DMS153 treated with DMSO at 0.1 percent for 48 hours (cell line): ENCODE measurements around the gene KIF1A.
"Not testable (repeated sequence)": the region's sequence is repeated elsewhere in the genome, so short reads cannot be mapped to it uniquely, and the experiment has no call there.

Source experiments
- DNase-seq: peaks from one replicate; lab custom pipeline; 2025; ENCODE audit not compliant: unreplicated experiment; lab: John Stamatoyannopoulos, UW

Gene KIF1A

GRCh38 chr2:240787521-240788472 is 32.2 kb downstream of the KIF1A start:
- no peak for DNase-seq

DNA sequence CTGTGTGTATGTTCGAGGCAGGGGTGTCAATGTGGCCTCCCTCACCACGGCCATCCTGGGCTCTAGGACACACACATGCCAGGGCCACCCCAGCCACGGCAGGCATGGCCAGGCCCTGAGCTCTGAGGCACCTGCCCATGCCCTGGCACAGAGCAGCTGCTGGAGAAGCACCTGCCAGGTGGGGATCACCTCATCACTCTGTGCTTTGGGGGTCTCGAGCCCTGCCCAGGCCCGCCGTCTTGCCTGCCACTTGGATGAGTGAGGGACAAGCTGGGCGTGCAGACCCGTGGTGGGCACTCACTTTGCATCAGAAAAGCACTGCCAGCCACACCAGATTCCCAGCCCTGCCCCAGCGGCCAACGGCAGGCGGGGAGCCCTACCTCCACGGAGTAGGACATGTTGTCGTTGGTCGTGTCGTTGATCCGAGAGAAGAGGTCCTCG is 33.1 kb downstream of the KIF1A start:
- no peak for DNase-seq

DNA sequence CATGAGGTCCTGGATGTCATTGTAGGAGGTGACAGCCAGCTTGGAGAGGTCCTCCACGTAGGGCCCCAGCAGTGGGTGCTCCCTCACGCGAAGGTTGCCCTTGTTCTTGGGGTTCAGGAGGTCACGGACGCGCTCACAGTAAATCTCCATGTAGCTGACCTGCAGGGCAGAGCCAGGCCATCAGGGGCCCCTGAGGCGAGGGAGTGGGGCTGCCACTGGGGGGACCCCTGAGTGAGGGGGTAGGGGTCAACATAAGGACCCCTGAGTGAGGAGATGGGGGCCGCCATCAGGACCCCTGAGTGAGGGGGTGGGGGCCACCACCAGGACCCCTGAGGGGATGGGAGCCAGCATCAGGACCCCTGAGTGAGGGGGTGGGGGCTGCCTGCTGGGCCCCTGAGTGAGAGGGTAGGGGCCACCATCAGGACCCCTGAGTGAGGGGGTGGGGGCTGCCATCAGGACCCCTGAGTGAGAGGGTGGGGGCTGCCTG is 33.6 kb downstream of the KIF1A start:
- no peak for DNase-seq

GRCh38 chr2:240785424-240786335 is 34.3 kb downstream of the KIF1A start:
- DNase-seq, result no peak

DNA sequence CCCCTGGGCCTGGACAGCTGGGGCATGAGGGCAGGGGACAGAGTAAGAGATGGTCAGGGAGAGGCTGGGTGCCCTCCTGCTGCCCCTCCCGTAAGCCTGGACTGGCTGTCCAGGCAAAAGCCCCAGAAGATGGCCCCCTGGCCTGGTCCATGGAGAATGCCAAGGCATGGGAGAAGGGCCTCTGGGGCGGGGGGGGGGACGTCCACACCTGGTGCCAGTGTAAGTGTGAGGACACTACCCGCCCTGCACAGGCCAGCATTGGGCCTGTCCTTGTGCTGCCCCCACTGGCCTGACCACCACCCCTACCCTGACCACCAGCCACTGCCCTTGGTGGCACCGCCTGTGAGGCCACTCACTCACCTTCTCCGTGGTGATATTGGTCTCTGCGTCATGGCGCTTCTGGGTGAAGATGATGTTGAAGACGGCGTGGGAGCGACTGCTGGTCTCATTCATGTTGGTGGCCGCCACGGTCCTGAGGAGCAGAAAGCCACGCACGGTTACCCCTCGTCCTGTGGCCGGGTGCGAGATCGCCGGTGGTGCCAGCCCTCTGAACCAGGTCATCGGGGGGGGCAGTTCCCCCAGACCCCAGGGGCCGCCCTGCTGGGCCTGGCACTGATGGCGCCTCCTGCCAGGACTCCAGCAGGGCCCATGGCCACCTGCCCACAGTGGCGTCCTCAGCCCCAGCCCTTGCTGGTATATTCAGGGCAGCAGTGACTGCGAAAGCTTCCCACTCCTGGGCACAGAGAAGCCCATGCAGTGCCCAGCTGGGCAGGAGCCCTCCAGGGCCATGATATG is 35.2 kb downstream of the KIF1A start:
- no peak for DNase-seq

DNA sequence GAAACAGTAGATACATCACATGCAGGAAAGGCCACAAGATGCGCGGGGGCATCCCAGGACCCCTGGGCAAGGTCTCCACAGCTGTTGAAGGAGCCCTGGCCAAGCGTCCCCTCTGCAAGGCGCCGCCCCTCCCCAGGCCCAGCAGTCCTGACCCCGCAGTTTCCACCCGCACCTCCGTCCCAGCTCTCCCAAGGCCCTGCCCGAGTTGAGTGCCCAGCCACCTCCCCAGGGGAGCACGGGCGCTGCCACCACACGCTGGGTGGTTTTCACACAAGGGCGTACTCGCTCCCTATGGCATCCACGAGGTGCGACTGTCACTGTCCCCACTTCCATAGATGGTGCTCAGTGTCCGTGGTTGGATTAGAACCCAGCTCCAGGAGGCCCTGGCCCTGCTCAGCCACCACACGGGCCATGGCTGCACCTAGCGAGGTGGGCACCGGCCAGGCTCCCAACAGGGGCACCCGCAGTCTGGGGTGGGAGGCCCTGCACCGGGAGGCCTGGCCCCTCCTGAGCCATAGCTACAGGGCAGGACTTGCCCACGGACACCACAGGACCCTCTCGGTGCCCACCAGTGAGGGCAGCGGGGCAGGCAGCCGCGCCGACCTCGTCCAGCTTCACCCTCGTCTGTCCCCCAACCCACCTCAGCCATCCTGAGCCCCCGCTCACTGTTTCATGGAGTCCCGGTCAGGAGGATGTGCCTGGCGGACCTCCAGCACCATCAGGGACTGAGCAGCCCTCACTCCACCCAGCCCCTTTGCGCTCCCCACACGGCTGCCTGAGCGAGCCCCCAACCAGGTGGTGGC is 36.0 kb downstream of the KIF1A start:
- no peak for DNase-seq

GRCh38 chr2:240782886-240783818 is 36.9 kb downstream of the KIF1A start:
- no peak for DNase-seq

GRCh38 chr2:240782221-240782885 is 37.7 kb downstream of the KIF1A start:
- DNase-seq, result no peak

DNA sequence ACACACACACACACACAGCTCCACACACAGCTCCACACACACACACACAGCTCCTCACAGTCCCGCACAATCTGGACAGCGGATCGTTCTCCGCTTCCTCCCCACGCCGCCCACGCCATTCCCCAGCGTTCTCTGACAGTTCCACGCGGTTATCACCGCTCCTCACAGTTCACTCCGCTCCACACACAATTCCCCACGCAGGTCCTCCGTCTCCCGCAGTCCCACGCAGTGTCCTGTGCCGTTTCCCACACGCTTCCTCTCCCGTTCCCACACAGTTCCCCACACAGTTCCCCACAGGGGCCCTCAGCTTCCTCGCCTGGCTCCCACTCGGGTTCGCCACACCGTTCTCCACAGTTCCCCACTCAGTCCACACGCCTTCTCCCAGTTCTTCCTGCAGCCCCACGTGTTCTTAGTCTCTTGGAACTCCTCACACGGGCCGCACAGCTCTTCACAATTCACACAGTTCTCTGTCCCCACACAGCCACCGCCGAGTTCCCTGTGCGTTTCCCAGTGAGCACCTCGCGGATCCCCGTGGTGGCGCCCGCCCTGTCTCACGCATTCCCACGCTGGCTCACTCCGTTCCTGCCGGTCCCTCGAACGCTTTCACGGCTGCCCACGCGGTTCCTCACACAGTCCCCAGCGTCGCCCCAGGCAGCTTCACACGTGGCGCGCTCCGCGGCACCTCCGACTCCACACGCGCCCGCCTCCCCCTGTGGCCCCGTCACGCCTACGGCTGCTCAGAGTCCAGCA is 38.4 kb downstream of the KIF1A start:
- DNase-seq, result no peak

GRCh38 chr2:240780023-240780700 is 39.9 kb downstream of the KIF1A start:
- DNase-seq, result no peak

DNA sequence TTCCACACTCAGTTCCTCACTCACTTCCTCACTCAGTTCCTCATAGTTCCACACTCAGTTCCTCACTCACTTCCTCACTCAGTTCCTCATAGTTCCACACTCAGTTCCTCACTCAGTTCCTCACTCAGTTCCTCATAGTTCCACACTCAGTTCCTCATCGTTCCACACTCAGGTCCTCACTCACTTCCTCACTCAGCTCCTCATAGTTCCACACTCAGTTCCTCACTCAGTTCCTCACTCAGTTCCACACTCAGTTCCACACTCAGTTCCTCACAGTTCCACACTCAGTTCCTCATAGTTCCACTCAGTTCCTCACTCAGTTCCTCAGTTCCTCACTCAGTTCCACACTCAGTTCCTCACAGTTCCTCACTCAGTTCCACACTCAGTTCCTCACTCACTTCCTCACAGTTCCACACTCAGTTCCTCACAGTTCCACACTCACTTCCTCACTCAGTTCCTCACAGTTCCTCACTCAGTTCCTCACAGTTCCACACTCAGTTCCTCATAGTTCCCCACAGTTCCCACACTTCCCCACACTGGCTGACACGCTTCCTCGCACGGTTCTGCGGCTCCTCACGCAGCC is 40.7 kb downstream of the KIF1A start:
- DNase-seq, result not testable (repeated sequence)

GRCh38 chr2:240778426-240778825 is 41.6 kb downstream of the KIF1A start:
- DNase-seq, result no peak

- DNase-seq, result no peak
Observed at GRCh38 chr2:240777456-240778212, 42.4 kb downstream of the KIF1A start.

GRCh38 chr2:240775905-240776304 is 44.1 kb downstream of the KIF1A start:
- no peak for DNase-seq

- no peak for DNase-seq
Observed at GRCh38 chr2:240774856-240775255, 45.2 kb downstream of the KIF1A start.

- DNase-seq, result no peak
Observed at GRCh38 chr2:240769096-240769495, 50.9 kb downstream of the KIF1A start.
